ENCODE measurements around the gene SLF1.

GRCh38 chr5:94645053-94645452 is 26.6 kb downstream of the SLF1 start:
- TF ChIP-seq EZH2 (IDR thresholded peaks at IDR 0.05), result no peak
- TF ChIP-seq POLR2AphosphoS5 (IDR thresholded peaks at IDR 0.05; ENCODE audit: borderline replicate concordance, low read depth, low read length), result no peak

Measured in SK-N-MC (cell line).